Skin epidermis (tissue), 12 donors: ENCODE results near the gene ARFGEF2.
"Not testable (repeated sequence)": the region's sequence is repeated elsewhere in the genome, so short reads cannot be mapped to it uniquely, and the experiment has no call there.

Experiments used
- H3K27ac ChIP-seq, 21 experiments: fragments of 200-600 bp; sonication (generic) in 11 of 21; one replicate each; pipeline ENCODE4 v1.5.0; 2020; ENCODE audit warnings: mild to moderate bottlenecking in 3 of 21, inconsistent platforms in 2 of 21, moderate library complexity in 2 of 21
- H3K4me3 ChIP-seq, 7 experiments: fragments of 200-600 bp; sonication (generic) in 2 of 7; one replicate each; pipeline ENCODE4 v1.5.0; 2020; ENCODE audit warnings: inconsistent platforms in 2 of 7, mild to moderate bottlenecking in 2 of 7, moderate library complexity in 1 of 7

The ARFGEF2 gene

DNA sequence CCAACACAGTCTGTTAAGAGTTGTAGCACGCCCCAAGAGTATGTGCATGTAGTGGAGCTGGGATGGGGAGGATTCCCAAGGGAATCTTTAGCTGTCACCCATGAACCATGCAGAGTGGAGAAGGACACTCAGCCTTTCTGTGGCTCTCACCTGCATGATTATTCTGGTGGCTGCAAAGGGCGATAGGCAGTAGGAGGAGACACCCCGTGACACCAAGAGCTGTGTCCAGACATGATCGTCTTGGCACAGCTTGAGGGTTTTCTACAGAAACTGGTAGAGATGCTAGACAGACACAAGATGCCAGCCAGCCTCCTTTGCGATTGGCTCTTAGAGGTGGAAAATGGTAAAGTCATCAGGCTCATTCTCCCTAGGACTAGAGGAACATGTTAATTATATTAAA lies 121.5 kb downstream of the ARFGEF2 start:
- Histone ChIP-seq H3K4me3 (no peak overlapping the region), H3K27ac (no peak overlapping the region)

DNA sequence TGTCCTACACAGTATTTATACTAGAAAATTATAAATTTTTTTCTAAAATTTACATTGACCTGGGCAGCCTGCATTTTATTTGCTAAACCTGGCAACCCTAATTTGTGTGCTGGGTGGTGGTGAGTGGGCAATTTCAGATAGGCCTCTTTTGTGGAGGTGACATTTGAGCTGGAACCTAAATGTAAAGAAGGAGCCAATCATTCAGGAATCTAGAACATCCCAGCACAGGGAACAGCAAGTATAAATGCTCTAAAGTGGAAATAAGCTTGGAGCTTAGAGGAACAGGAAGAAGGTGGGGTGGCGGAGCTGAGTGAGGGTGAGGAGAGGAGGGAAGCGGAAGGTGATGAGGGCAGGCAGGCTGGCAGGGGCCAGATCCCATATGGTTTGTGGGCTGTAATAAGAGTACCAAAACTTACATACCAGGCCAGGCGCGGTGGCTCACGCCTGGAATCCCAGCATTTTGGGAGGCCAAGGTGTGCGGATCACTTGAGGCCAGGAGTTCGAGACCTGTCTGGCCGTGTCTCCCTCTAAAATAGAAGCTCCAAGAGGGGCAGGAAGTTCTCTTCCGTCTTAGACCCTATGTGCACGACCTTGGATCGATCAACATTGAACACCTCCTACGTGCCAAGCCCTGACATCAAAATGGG lies 124.1 kb downstream of the ARFGEF2 start:
- peak overlapping the region in 20 of 21 experiments; percentile 15 to 96 (median 90) for H3K27ac ChIP-seq
- peak overlapping the region; percentile 84 to 100 (median 97) for H3K4me3 ChIP-seq

DNA sequence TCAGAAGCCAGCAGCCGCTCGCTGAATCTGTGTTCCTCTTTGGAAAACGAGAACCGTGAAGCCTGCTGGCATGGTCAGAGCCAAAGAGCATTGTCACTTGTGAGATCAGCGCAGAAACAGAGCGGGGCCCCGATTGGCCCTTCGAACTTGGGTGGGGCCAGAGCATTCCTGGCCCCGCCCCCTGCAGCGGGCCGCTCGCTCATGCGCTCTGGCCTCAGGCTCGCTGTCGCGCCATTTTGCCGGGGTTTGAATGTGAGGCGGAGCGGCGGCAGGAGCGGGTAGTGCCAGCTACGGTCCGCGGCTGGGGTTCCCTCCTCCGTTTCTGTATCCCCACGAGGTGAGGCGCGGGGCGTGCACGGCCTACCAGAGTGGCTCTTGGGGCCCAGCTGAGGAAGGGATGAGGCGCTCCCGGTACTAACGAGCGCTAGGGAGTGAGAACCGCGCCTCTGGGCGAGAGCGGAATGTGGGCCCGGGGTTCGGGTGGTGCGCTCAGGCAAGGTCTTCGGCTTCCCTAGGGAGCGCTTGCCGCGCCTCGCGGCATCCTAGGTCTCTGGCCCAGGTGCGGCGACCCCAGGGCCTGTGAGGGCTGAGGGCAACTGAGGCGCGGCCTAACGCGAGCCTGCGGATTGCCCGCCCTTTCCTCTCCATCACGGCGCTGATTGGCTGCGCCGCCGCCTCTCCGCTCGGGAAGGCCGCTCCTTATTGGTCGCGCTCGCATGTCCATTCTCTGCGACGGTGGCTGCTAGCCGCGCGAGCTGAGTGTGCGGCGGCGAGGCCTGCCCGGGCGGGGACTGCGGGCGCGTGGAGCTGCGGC lies 124.8 kb downstream of the ARFGEF2 start, which contains the start of gene CSE1L:
Gene CSE1L, plus strand, starts transcription at position 226 of the 814 bp plus-strand sequence. CDS start 12,152 bp downstream, outside the sequence.
- peak within 1 kb of the TSS; percentile 84 to 100 (median 97) for H3K4me3 ChIP-seq
- H3K27ac ChIP-seq: peak within 1 kb of the TSS; percentile 78 to 96 (median 90)

DNA sequence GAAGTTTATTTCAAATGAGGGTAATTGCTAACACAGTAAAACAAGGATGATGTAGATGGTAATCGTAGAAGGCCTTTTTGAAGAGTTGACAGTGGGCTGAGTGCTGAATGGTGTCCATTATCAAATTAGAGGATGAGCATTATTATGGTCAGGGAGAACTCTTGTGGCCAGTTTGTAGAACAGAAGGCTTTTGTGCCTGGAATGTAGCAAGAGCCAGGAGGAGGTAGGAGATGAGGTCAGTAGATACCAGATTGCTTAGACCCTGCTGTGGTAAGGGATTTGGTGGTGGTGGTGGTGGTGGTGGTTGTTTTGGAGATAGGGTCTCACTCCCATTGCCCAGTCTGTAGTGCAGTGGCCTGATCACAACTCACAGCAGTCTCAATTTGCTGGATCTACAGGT lies 130.8 kb downstream of the ARFGEF2 start:
- Histone ChIP-seq H3K4me3 (no peak overlapping the region), H3K27ac (no peak overlapping the region)

DNA sequence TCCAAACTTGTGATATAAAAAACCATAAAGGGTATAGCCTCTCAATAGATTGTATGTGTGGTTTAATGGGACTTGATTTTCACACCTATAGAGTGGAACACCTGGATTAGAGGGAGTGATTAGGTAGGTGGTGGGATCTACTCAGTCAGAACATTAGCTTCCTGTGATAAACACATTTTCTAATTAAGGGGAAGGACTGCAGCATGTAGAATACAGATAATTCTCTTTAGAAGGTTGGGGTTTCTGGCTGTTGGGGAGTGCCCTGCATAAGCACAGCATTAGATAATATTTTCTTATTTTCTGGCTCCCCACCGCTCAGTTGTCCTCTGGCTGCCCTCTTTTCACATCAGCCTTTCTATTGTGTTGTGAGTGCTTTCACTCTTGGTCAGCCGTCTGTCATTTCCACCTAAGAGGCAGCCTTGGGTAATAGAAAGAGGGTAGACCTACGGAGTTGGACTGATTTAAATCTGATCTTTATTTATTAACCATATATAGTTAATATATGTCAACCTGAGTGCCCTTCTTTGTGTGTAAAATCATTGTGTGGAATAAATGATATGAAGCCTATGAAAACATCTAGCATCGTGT lies 132.6 kb downstream of the ARFGEF2 start:
- H3K27ac ChIP-seq: no peak overlapping the region
- no peak overlapping the region for H3K4me3 ChIP-seq

DNA sequence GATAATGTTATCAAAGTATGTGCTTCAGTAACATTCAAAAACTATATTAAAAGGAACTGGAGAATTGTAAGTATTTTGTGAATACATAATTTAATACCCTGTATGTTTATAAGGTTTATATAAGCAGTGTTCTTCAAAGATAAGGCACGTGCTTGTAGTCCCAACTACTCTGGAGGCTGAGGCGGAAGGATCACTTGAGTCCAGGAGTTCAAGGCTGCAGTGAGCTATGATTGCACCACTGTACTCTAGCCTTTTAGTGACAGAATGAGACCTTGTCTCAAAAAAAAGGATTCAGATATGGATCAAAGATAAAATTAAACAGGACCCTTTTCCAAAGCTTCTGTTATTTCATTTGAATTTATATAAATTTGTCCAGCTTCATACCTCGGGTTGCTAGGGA lies 141.8 kb downstream of the ARFGEF2 start:
- Histone ChIP-seq H3K4me3 (no peak overlapping the region), H3K27ac (no peak overlapping the region)

DNA sequence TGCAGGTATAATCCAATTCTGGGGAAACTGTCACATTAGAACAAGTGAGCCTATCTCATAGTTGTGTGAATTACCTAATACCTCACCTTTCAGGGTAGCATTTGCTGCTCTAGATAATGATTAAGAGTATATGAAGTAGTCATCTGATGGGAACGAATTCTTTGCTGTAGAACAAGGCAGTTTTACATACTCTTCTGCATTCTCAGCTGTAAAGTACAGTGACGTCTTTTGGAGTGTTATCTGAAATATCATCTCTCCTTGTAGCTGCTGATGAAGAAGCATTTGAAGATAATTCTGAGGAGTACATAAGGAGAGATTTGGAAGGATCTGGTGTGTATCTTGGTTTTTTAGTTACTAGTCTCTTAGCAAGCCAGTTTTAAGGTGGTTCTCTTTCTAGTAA lies 153.0 kb downstream of the ARFGEF2 start:
- no peak overlapping the region for H3K4me3 ChIP-seq
- no peak overlapping the region for H3K27ac ChIP-seq

DNA sequence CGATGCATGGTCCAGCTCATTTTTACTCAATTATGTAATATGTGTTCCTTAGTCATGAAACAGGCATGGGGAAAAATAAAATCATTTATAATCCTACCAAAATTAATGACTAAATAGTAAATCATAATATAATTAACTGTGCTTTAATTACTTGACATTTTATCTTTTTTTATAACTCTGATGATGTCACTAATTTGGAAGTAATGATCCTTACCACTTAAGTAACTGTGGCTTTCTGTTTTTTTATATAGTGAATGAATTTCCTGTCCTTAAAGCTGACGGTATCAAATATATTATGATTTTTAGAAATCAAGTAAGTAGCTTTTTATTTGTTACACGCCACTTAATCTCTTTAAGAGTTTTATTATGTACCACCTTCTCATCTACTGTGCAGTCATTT lies 156.8 kb downstream of the ARFGEF2 start:
- Histone ChIP-seq H3K4me3 (no peak overlapping the region), H3K27ac (no peak overlapping the region)

DNA sequence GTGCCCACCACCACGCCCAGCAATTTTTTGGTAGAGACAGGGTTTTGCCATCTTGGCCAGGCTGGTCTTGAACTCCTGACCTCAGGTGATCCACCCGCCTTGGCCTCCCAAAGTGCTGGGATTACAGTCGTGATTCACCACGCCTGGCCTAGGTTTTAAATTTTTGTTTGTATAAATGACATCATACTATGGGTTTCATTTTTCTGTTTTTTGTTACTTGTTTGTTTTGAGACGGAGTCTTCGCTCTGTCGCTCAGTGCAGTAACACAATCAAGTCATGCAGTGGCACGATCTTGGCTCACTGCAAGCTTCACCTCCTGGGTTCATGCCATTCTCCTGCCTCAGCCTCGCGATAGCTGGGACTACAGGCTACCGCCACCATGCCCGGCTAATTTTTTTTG lies 160.8 kb downstream of the ARFGEF2 start:
- not testable (repeated sequence) for H3K27ac ChIP-seq

More for the DNA sequence above, 160.8 kb downstream of the ARFGEF2 start:
- H3K4me3 ChIP-seq: not testable (repeated sequence)
